H1 (cell line): ENCODE results near the gene CIT.
A peak's percentile ranks its signal among the peaks of the same experiment; 100 is the strongest.
"Not testable (repeated sequence)": the region's sequence is repeated elsewhere in the genome, so short reads cannot be mapped to it uniquely, and the experiment has no call there.

Experiments
- CEBPB ChIP-seq: IDR thresholded peaks from 2 replicates; pipeline ENCODE4 v1.6.1; 2012; ENCODE audit warnings: low read depth, low read length
- CTCF ChIP-seq, 3 experiments: IDR thresholded peaks; 1 replicate in 2 of 3; 2 replicates in 1 of 3; pipeline versions ENCODE4 v1.5.1 to v1.6.1; 2011; ENCODE audit warnings: low read length in 3 of 3, mild to moderate bottlenecking in 3 of 3, inconsistent platforms in 2 of 3, low read depth in 1 of 3, moderate library complexity in 1 of 3; ENCODE audit not compliant: insufficient read depth in 1 of 3; ENCODE audit errors: control extremely low read depth in 1 of 3
- EGR1 ChIP-seq: IDR thresholded peaks from 2 replicates; pipeline ENCODE4 v1.6.1; 2011; ENCODE audit warnings: low read depth, low read length, borderline replicate concordance
- FOSL1 ChIP-seq: IDR thresholded peaks from 2 replicates; pipeline ENCODE4 v1.6.1; 2011; ENCODE audit warnings: mild to moderate bottlenecking, low read depth, low read length, moderate library complexity; ENCODE audit not compliant: insufficient read depth
- KDM1A ChIP-seq: fragments of 200-600, 300-600 bp; sonication (generic); IDR thresholded peaks from 2 replicates; pipeline ENCODE4 v1.7.1; 2016; ENCODE audit warnings: mild to moderate bottlenecking, low read length, borderline replicate concordance
- MAX ChIP-seq: IDR thresholded peaks from 2 replicates; pipeline ENCODE4 v1.6.1; 2012; ENCODE audit warnings: inconsistent platforms
- POLR2A ChIP-seq, 2 experiments: IDR thresholded peaks; 1 replicate in 1 of 2; 2 replicates in 1 of 2; pipeline ENCODE4 v1.6.1; 2011; ENCODE audit warnings: low read depth in 2 of 2, low read length in 2 of 2, mild to moderate bottlenecking in 2 of 2; ENCODE audit errors: control extremely low read depth in 1 of 2
- POLR2AphosphoS5 ChIP-seq: IDR thresholded peaks from 2 replicates; pipeline ENCODE4 v1.6.1; 2011; ENCODE audit warnings: low read depth, low read length
- SRF ChIP-seq: IDR thresholded peaks from 2 replicates; pipeline ENCODE4 v1.6.1; 2011; ENCODE audit warnings: mild to moderate bottlenecking, low read depth, low read length, moderate library complexity
- TAF1 ChIP-seq: IDR thresholded peaks from 2 replicates; pipeline ENCODE4 v1.6.1; 2011; ENCODE audit warnings: mild to moderate bottlenecking, low read depth, low read length
- TBP ChIP-seq: IDR thresholded peaks from 2 replicates; pipeline ENCODE4 v1.6.1; 2011; ENCODE audit warnings: low read depth, low read length, improper control_type of control experiment
- TCF12 ChIP-seq: IDR thresholded peaks from 2 replicates; pipeline ENCODE4 v1.6.1; 2011; ENCODE audit warnings: low read depth, mild to moderate bottlenecking, low read length
- ZNF274 ChIP-seq: IDR thresholded peaks from 2 replicates; pipeline ENCODE4 v1.7.0; 2012; ENCODE audit warnings: low read length, borderline replicate concordance; ENCODE audit errors: extremely low read depth

GRCh38 chr12:119883791-119884190, 6.7 kb upstream of the CIT start:
- not testable (repeated sequence) for TF ChIP-seq TBP; CTCF (IDR thresholded peaks at IDR 0.05; ENCODE audit: control extremely low read depth in 1 of 3, insufficient read depth in 1 of 3, low read depth in 1 of 3, low read length in 3 of 3); ZNF274; SRF; MAX; KDM1A; POLR2A (IDR thresholded peaks at IDR 0.05; ENCODE audit: control extremely low read depth in 1 of 2, low read depth in 2 of 2, low read length in 2 of 2); POLR2AphosphoS5; FOSL1; TCF12; TAF1; EGR1
- TF ChIP-seq CEBPB = 0 out of 2 replicates have a peak, but pooled peaks have one; percentile 7
